ENCODE results near the gene ZNF608.

ZNF608 gene, protein sequence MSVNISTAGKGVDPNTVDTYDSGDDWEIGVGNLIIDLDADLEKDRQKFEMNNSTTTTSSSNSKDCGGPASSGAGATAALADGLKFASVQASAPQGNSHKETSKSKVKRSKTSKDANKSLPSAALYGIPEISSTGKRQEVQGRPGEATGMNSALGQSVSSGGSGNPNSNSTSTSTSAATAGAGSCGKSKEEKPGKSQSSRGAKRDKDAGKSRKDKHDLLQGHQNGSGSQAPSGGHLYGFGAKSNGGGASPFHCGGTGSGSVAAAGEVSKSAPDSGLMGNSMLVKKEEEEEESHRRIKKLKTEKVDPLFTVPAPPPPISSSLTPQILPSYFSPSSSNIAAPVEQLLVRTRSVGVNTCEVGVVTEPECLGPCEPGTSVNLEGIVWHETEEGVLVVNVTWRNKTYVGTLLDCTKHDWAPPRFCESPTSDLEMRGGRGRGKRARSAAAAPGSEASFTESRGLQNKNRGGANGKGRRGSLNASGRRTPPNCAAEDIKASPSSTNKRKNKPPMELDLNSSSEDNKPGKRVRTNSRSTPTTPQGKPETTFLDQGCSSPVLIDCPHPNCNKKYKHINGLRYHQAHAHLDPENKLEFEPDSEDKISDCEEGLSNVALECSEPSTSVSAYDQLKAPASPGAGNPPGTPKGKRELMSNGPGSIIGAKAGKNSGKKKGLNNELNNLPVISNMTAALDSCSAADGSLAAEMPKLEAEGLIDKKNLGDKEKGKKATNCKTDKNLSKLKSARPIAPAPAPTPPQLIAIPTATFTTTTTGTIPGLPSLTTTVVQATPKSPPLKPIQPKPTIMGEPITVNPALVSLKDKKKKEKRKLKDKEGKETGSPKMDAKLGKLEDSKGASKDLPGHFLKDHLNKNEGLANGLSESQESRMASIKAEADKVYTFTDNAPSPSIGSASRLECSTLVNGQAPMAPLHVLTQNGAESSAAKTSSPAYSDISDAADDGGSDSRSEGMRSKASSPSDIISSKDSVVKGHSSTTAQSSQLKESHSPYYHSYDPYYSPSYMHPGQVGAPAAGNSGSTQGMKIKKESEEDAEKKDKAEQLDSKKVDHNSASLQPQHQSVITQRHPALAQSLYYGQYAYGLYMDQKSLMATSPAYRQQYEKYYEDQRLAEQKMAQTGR (N-terminal part only)

GRCh38 chr5:124745928-124746915 lies at the start of gene ZNF608:
TSS of gene ZNF608 (minus strand) at chr5:124746639. CDS start at chr5:124744989, 1,650 bp downstream.
- no peak for DNase-seq

DNA sequence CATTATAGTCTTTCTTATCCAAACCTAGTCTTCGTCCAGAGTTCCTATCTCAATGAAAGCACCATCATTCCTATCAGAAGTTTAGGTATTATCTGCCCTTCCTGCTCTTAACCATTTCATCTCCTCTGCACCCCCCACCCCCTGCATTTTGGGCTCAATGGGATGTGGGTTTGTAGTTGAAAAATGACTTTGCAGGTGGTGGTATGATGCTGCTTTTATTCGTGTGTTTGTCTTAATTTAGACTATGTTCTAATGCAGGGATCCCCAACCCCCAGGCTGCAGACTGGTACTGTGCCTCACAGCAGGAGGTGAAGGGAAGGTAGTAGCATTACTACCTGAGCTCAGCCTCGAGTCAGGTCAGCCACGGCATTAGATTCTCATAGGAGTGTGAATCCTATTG lies 49.4 kb upstream of the ZNF608 start:
- no peak for DNase-seq

- DNase-seq, result no peak
These were observed 44.7 kb upstream of the ZNF608 start for GRCh38 chr5:124790895-124791732.

GRCh38 chr5:124790301-124790894 lies 44.0 kb upstream of the ZNF608 start:
- DNase-seq, result no peak

GRCh38 chr5:124789104-124789605 lies 42.7 kb upstream of the ZNF608 start:
- no peak for DNase-seq

- DNase-seq, result no peak
These were observed 37.4 kb upstream of the ZNF608 start for GRCh38 chr5:124783794-124784193.

- no peak for DNase-seq
These were observed 36.8 kb upstream of the ZNF608 start for GRCh38 chr5:124783285-124783684.

- no peak for DNase-seq
These were observed 35.8 kb upstream of the ZNF608 start for GRCh38 chr5:124782262-124782661.

DNA sequence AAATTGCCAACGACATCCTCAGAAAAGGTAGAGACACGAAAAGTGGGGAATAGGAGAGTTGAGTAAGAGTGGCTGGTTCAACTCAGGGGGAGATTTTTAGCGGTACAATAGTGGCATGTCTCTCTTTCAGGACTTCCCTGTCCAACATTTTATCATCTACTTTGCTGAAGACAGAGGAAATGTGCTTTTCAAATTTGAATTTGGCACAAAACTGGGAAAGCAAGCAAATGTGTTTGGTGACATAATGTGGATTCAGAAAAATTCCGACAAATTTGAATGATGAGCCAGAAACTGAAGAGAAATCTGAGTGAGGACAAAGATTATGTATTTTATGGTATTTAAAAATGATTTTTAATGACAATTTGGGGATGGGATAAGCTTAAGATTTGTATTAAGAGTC lies 33.6 kb upstream of the ZNF608 start:
- no peak for DNase-seq

- DNase-seq, result no peak
These were observed 27.2 kb upstream of the ZNF608 start for GRCh38 chr5:124773315-124774311.

DNA sequence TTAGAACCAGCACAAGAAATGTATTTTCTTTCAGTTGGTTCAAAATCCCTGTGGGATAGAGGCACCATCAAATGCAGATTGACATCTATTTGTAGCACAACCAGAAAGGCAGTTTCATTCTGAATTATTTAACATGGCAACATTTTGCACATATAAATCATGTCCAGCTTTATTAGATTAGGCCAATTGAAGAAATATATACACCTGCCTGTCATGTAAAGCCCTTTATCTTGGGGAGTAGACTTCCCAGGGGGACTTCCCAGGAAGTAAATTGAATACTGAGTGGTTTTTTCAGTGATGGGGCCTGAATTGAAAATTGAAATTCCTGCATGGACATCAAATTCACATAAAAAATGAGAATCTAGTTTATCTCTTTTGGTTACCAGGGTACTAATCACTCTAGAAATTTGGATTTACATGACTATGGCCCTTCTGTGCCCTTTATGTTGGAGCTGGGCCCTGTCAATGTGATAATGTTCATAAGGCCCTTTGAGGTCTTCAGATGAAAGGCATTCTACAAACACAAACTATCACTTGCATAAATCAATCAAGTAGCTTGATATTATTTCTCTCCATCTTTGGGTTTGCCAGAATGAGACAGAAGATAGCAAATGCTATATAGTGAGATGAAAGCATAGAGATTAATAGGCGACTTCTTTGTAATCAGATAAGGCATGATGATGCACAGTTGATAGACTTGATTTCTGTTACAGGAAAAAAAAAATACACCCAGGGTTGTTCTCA lies 26.2 kb upstream of the ZNF608 start:
- no peak for DNase-seq

GRCh38 chr5:124771761-124772160 lies 25.3 kb upstream of the ZNF608 start:
- no peak for DNase-seq

GRCh38 chr5:124764992-124765611 lies 18.7 kb upstream of the ZNF608 start:
- DNase-seq, result no peak

DNA sequence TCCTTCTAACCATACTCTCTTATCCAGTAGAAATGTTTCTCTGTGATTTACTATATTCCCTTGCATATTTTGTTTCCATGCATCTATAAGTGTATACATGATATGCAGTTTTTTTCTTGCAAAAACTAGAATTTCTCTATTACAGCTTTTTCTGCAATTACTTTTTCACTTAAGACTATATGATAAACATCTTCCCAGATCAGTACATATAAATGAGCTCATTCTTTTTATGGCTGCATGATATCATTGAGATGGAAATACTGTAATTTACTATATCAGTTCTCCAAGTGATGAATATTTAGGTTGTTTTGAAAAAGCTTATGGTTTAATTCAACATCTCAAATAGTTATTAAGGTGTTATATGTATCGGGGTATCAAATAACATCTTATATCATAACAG lies 18.1 kb upstream of the ZNF608 start:
- no peak for DNase-seq

DNA sequence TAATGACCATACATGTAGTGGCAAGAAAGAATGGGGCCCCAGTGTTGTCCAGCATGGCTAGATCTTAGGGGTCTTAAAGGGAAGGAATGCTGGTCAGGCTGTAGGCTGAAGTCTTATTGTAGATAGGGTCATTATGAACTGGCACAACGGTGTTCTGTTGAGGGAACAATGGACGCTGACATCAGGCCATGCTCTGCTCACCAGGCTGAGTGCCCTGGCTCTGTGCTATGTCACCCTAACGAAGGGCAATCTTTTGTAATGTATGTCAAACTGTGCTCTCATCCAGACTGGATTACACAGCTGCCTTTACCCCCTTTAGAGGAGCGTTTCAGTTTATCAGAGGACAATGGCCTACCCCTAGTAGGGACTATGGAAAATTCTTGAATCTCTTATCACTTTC lies 14.6 kb upstream of the ZNF608 start:
- DNase-seq, result no peak

DNA sequence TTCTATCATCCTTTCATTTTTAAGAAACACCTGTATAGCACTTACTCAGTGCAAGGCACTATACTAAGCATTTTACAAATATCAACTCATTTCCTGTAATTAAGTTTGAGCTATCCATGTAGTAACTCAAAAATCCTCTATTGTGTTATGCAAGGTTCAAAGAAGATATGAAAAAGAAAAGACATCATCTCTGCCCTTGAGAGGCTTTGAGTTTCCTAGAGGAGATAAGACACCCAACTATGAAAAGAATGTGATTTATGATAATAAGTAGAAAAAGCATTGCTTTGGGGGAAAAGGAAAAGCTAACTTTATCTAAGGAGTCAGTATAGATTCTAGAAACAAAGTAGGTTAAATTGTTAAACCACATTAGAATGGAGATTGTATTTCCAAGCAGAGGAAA lies 14.2 kb upstream of the ZNF608 start:
- no peak for DNase-seq

GRCh38 chr5:124755565-124755964 lies 9.1 kb upstream of the ZNF608 start:
- DNase-seq, result no peak

GRCh38 chr5:124755041-124755440 lies 8.6 kb upstream of the ZNF608 start:
- DNase-seq, result no peak

Data from stimulated activated CD8-positive, alpha-beta memory T cell treated with anti-CD3 and anti-CD28 coated beads, Interleukin-4, amount 100 ng/mL, for 48 hours (primary cell).